SU-DHL-6 (cell line): ENCODE results near the gene AATK.

ENCODE experiments used
- H2AFZ ChIP-seq: fragments of 200-600 bp; sonication (generic); 2 replicates; pipeline ENCODE4 v1.6.1; 2014; ENCODE audit warnings: low read depth, mild to moderate bottlenecking, moderate library complexity, mixed read lengths, antibody characterized with exemption, low read length; ENCODE audit not compliant: severe bottlenecking
- H3F3A ChIP-seq: fragments of 200-600 bp; shearing (Covaris generic); 2 replicates; pipeline ENCODE4 v1.6.0; 2016; ENCODE audit warnings: antibody characterized with exemption, mild to moderate bottlenecking; ENCODE audit not compliant: insufficient read depth
- H3K27ac ChIP-seq: fragments of 200-600 bp; sonication (generic); 2 replicates; pipeline ENCODE4 v1.5.1; 2016; ENCODE audit warnings: low read depth, mild to moderate bottlenecking, low read length, moderate library complexity, mixed read lengths
- H3K27me3 ChIP-seq: fragments of 200-600 bp; sonication (generic), shearing (Covaris generic); 2 replicates; pipeline ENCODE4 v1.6.0; 2014; ENCODE audit warnings: mild to moderate bottlenecking, low read length
- H3K36me3 ChIP-seq: fragments of 200-600 bp; sonication (generic); 2 replicates; pipeline ENCODE4 v1.6.1; 2014; ENCODE audit warnings: mild to moderate bottlenecking, low read length, mixed read lengths
- H3K4me2 ChIP-seq: fragments of 300-600, 200-600 bp; shearing (Covaris generic), sonication (generic); 2 replicates; pipeline ENCODE4 v1.6.0; 2014; ENCODE audit warnings: low read length, low read depth, mild to moderate bottlenecking; ENCODE audit not compliant: poor library complexity, severe bottlenecking
- H3K4me3 ChIP-seq: fragments of 200-600 bp; sonication (generic); 2 replicates; pipeline ENCODE4 v1.5.1; 2014; ENCODE audit warnings: antibody characterized with exemption, low read length, mild to moderate bottlenecking, mixed read lengths; ENCODE audit not compliant: insufficient read depth, poor library complexity, severe bottlenecking
- H3K79me2 ChIP-seq: fragments of 200-600 bp; sonication (generic); 2 replicates; pipeline ENCODE4 v1.6.1; 2014; ENCODE audit warnings: mild to moderate bottlenecking, low read length, moderate library complexity; ENCODE audit not compliant: insufficient read depth
- H3K9ac ChIP-seq: fragments of 200-600 bp; sonication (generic); 2 replicates; pipeline ENCODE4 v1.7.0; 2014; ENCODE audit warnings: mild to moderate bottlenecking, low read length
- H3K9me2 ChIP-seq: fragments of 200-600 bp; sonication (generic); replicated peaks from 2 replicates; pipeline ENCODE4 v1.6.1; 2014; ENCODE audit warnings: low read length; ENCODE audit not compliant: insufficient read depth
- H3K9me3 ChIP-seq: fragments of 200-600 bp; sonication (generic); 2 replicates; pipeline ENCODE4 v1.6.1; 2014; ENCODE audit warnings: low read length, mixed read lengths; ENCODE audit not compliant: insufficient read depth
- H4K20me1 ChIP-seq: fragments of 200-600 bp; sonication (generic); 2 replicates; pipeline ENCODE4 v1.6.1; 2014; ENCODE audit warnings: low read depth, mild to moderate bottlenecking, antibody characterized with exemption, low read length, moderate library complexity, mixed read lengths
- EZH2phosphoT487 ChIP-seq: fragments of 200-600 bp; sonication (generic), shearing (Covaris generic); conservative IDR thresholded peaks from 2 replicates; pipeline ENCODE4 v1.6.1; 2018; ENCODE audit warnings: mild to moderate bottlenecking, antibody characterized with exemption, low read length, moderate library complexity, mixed read lengths
- TF ChIP-seq, protein P1 (sequence below): fragments of 200-600 bp; sonication (generic); IDR thresholded peaks from one replicate; pipeline ENCODE4 v1.5.1; 2017; ENCODE audit warnings: antibody characterized with exemption, mild to moderate bottlenecking, low read length, moderate library complexity; ENCODE audit not compliant: insufficient read depth, poor library complexity, severe bottlenecking

The AATK gene

DNA sequence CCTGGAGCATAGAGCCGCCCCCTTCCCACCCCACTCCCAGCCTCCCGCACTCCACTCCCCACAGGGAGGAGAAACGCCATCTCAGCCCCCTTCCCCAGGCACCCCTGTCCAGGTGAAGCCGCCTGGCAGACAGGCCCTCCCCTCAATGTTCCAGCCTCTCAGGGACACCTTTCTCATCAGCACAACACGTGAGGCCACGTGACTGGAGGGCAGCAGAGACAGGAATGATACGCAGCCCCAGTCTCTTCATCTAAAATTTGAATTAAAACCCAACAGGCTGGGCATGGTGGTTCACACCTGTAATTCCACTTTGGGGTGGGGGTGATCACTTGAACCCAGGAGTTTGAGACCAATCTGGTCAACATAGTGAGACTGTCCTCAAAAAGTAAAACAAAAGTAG is 20.2 kb upstream of the AATK start:
- Histone ChIP-seq H2AFZ (no peak overlapping the region), H3K27ac (no peak overlapping the region), H3K79me2 (no peaks in the 10 kb centered on the region), H3F3A (no peaks in the 10 kb centered on the region), H3K9me3 (no peaks in the 10 kb centered on the region), H4K20me1 (no peaks in the 10 kb centered on the region), H3K9ac (no peak overlapping the region), H3K4me3 (no peak overlapping the region), H3K4me2 (no peak overlapping the region), H3K36me3 (no peaks in the 10 kb centered on the region), H3K27me3 (no peaks in the 10 kb centered on the region), H3K9me2 (no peaks in the 10 kb centered on the region)
- TF ChIP-seq EZH2phosphoT487 = no peak
- TF ChIP-seq, protein P1, sequence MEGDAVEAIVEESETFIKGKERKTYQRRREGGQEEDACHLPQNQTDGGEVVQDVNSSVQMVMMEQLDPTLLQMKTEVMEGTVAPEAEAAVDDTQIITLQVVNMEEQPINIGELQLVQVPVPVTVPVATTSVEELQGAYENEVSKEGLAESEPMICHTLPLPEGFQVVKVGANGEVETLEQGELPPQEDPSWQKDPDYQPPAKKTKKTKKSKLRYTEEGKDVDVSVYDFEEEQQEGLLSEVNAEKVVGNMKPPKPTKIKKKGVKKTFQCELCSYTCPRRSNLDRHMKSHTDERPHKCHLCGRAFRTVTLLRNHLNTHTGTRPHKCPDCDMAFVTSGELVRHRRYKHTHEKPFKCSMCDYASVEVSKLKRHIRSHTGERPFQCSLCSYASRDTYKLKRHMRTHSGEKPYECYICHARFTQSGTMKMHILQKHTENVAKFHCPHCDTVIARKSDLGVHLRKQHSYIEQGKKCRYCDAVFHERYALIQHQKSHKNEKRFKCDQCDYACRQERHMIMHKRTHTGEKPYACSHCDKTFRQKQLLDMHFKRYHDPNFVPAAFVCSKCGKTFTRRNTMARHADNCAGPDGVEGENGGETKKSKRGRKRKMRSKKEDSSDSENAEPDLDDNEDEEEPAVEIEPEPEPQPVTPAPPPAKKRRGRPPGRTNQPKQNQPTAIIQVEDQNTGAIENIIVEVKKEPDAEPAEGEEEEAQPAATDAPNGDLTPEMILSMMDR = no peak

- no peak overlapping the region for H3K27ac ChIP-seq
- no peak overlapping the region for H2AFZ ChIP-seq
- no peaks in the 10 kb centered on the region for H3K9me2 ChIP-seq
- no peaks in the 10 kb centered on the region for H3F3A ChIP-seq
- H4K20me1 ChIP-seq = no peaks in the 10 kb centered on the region
- no peak overlapping the region for H3K4me2 ChIP-seq
- no peaks in the 10 kb centered on the region for H3K79me2 ChIP-seq
- H3K27me3 ChIP-seq = no peaks in the 10 kb centered on the region
- TF ChIP-seq, protein P1 = no peak
- TF ChIP-seq EZH2phosphoT487 = no peak
- H3K9ac ChIP-seq = no peak overlapping the region
- no peaks in the 10 kb centered on the region for H3K9me3 ChIP-seq
- no peaks in the 10 kb centered on the region for H3K36me3 ChIP-seq
- no peak overlapping the region for H3K4me3 ChIP-seq
Measured at GRCh38 chr17:81184555-81184954, 18.5 kb upstream of the AATK start.

DNA sequence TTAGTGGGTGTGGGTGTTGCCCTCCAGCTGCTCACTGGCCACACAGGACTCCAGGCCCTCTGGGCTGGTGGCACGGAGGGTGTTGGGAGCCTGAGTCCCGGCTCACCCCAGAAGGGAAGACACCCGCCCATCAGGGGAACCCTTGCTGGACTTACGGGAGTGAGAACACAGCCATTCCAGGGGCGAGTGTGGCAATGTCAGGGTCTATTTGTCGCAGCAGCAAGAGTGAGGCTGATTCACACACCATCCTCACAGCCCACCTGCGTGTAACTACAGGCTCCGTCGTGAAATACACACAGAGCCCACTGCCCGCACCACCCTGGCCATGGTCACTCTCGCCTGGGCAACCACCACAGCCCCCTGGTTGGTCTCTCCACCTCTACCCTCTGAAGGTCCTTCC is 17.8 kb upstream of the AATK start:
- H3K9me3 ChIP-seq = no peaks in the 10 kb centered on the region
- no peak overlapping the region for H3K4me3 ChIP-seq
- no peaks in the 10 kb centered on the region for H3K79me2 ChIP-seq
- no peaks in the 10 kb centered on the region for H3K27me3 ChIP-seq
- no peak for TF ChIP-seq EZH2phosphoT487
- TF ChIP-seq, protein P1 = no peak
- H3K36me3 ChIP-seq = no peaks in the 10 kb centered on the region
- H3K9me2 ChIP-seq = no peaks in the 10 kb centered on the region
- no peak overlapping the region for H2AFZ ChIP-seq
- no peak overlapping the region for H3K4me2 ChIP-seq
- no peak overlapping the region for H3K27ac ChIP-seq
- no peaks in the 10 kb centered on the region for H4K20me1 ChIP-seq
- no peak overlapping the region for H3K9ac ChIP-seq
- H3F3A ChIP-seq = no peaks in the 10 kb centered on the region

DNA sequence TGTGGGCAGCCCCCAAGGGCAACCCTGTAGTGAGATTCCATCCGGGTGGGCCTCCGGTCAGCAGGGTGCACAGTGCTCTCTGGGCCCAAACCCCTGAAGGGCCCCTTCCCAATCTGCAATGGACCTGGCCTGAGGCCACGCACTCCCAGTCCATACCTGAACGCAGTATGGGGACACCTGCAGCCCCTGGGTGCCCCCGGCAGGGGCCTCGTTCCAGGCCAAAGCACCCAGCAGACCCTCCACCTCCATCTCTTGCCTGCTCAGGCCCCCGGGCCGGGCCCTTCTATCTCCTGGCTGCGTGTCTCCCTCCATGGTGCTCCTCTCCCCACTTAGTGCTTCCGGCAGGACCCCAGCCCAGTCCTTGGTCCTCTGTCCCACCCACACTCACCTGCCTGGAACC is 17.3 kb upstream of the AATK start:
- Histone ChIP-seq H3K27me3 (no peaks in the 10 kb centered on the region), H3K36me3 (no peaks in the 10 kb centered on the region), H3K79me2 (no peaks in the 10 kb centered on the region), H3K27ac (no peak overlapping the region), H2AFZ (no peak overlapping the region), H3F3A (no peaks in the 10 kb centered on the region), H3K4me2 (no peak overlapping the region), H4K20me1 (no peaks in the 10 kb centered on the region), H3K9me3 (no peaks in the 10 kb centered on the region), H3K9me2 (no peaks in the 10 kb centered on the region), H3K4me3 (no peak overlapping the region), H3K9ac (no peak overlapping the region)
- no peak for TF ChIP-seq EZH2phosphoT487
- TF ChIP-seq, protein P1 = no peak
